IPS-18c (cell line): ENCODE data around the gene SNRPD3.
"Not testable (repeated sequence)": the region's sequence is repeated elsewhere in the genome, so short reads cannot be mapped to it uniquely, and the experiment has no call there.

ENCODE experiments used
- H3K4me3 ChIP-seq: 2 replicates; pipeline ENCODE4 v1.7.0; 2013; ENCODE audit warnings: low read depth, mild to moderate bottlenecking, low read length, moderate library complexity; ENCODE audit not compliant: insufficient read depth
- H3K9me3 ChIP-seq: one replicate; pipeline ENCODE4 v1.6.1; 2013; ENCODE audit warnings: mild to moderate bottlenecking, low read length, moderate library complexity; ENCODE audit not compliant: control insufficient read depth, insufficient read depth

SNRPD3 gene

GRCh38 chr22:24594569-24595120 lies 38.8 kb downstream of the SNRPD3 start:
- H3K4me3 ChIP-seq: no peak overlapping the region
- no peaks in the 10 kb centered on the region for H3K9me3 ChIP-seq

- no peaks in the 10 kb centered on the region for H3K9me3 ChIP-seq
- H3K4me3 ChIP-seq: no peak overlapping the region
Measured at GRCh38 chr22:24595228-24595627, 39.4 kb downstream of the SNRPD3 start.

GRCh38 chr22:24595863-24596262 lies 40.1 kb downstream of the SNRPD3 start:
- Histone ChIP-seq H3K9me3 (no peaks in the 10 kb centered on the region), H3K4me3 (no peak overlapping the region)

- not testable (repeated sequence) for H3K4me3 ChIP-seq, H3K9me3 ChIP-seq
Measured at GRCh38 chr22:24597076-24597475, 41.3 kb downstream of the SNRPD3 start.

- Histone ChIP-seq H3K9me3 (no peaks in the 10 kb centered on the region), H3K4me3 (no peak overlapping the region)
Measured at GRCh38 chr22:24599514-24599913, 43.7 kb downstream of the SNRPD3 start.

- H3K9me3 ChIP-seq, H3K4me3 ChIP-seq: not testable (repeated sequence)
Measured at GRCh38 chr22:24599958-24600715, 44.3 kb downstream of the SNRPD3 start.

- H3K4me3 ChIP-seq: no peak overlapping the region
- H3K9me3 ChIP-seq: no peaks in the 10 kb centered on the region
Measured at GRCh38 chr22:24601217-24602104, 45.7 kb downstream of the SNRPD3 start.

GRCh38 chr22:24602105-24602749 lies 46.4 kb downstream of the SNRPD3 start:
- H3K9me3 ChIP-seq, H3K4me3 ChIP-seq: not testable (repeated sequence)

GRCh38 chr22:24602847-24603769 lies 47.3 kb downstream of the SNRPD3 start, which contains the start of gene GGT1:
Gene GGT1, plus strand, starts transcription at chr22:24603193. Its CDS starts 7,889 bp downstream, at chr22:24611082.
- not testable (repeated sequence) for H3K4me3 ChIP-seq, H3K9me3 ChIP-seq

- H3K9me3 ChIP-seq, H3K4me3 ChIP-seq: not testable (repeated sequence)
Measured at GRCh38 chr22:24603770-24604629, 48.2 kb downstream of the SNRPD3 start.

GRCh38 chr22:24606340-24606739 lies 50.5 kb downstream of the SNRPD3 start:
- H3K4me3 ChIP-seq, H3K9me3 ChIP-seq: not testable (repeated sequence)

GRCh38 chr22:24607429-24607983 lies 51.7 kb downstream of the SNRPD3 start:
- H3K4me3 ChIP-seq, H3K9me3 ChIP-seq: not testable (repeated sequence)

GRCh38 chr22:24608327-24608726 lies 52.5 kb downstream of the SNRPD3 start:
- not testable (repeated sequence) for H3K9me3 ChIP-seq, H3K4me3 ChIP-seq

GRCh38 chr22:24609888-24610287 lies 54.1 kb downstream of the SNRPD3 start:
- H3K9me3 ChIP-seq, H3K4me3 ChIP-seq: not testable (repeated sequence)

- not testable (repeated sequence) for H3K4me3 ChIP-seq
Measured at GRCh38 chr22:24614794-24615193, 59.0 kb downstream of the SNRPD3 start.

More at GRCh38 chr22:24614794-24615193, 59.0 kb downstream of the SNRPD3 start:
- not testable (repeated sequence) for H3K9me3 ChIP-seq
